Measurements from ENCODE around the gene YLPM1.

- TF ChIP-seq POLR2A (IDR thresholded peaks at IDR 0.05; ENCODE audit: low read depth, low read length) (no peak), POLR2AphosphoS5 (IDR thresholded peaks at IDR 0.05; ENCODE audit: low read depth, low read length) (no peak), TAF1 (IDR thresholded peaks at IDR 0.05; ENCODE audit: low read depth, low read length) (no peak), POU2F2 (IDR thresholded peaks at IDR 0.05; ENCODE audit: low read depth, low read length) (no peak), PAX5 (IDR thresholded peaks at IDR 0.05; ENCODE audit: insufficient read depth, low read length, severe bottlenecking) (no peak), SPI1 (IDR thresholded peaks at IDR 0.05; ENCODE audit: low read depth, low read length) (no peak)
These were observed 42.6 kb upstream of the YLPM1 start for GRCh38 chr14:74720526-74720925.

Data from GM12891 (cell line).